ENCODE data around the gene HECW1. TPM values are rescaled to one million over a fixed set of nuclear protein-coding genes. Genes with fewer than 3 reads are reported as not detected.

HECW1 gene
- total and polyA plus RNA-seq, 10 of the 15 experiments (the other 5 are each of a cell fraction or from before 2014, with no cell fraction given): under 0.01 to 0.31 (median 0.04) TPM; not detected in 3

GRCh38 chr7:43303740-43304241 lies 191.3 kb downstream of the HECW1 start (continued):
- TF ChIP-seq JUNB (IDR thresholded peaks at IDR 0.05) (no peak), EGR1 (IDR thresholded peaks at IDR 0.05; ENCODE audit: borderline replicate concordance in 1 of 2, low read depth in 2 of 2, low read length in 2 of 2) (peak in 1 of 2 experiments; percentile 49; a peak in 1 of 3 replicates), ASH2L (IDR thresholded peaks at IDR 0.05; ENCODE audit: borderline replicate concordance, low read depth) (no peak), PBX3 (IDR thresholded peaks at IDR 0.05; ENCODE audit: insufficient replicate concordance, low read depth, low read length) (no peak), RFX5 (IDR thresholded peaks at IDR 0.05; ENCODE audit: low read depth, low read length) (no peak), DPF2 (IDR thresholded peaks at IDR 0.05) (peak; percentile 75), ATF7 (IDR thresholded peaks at IDR 0.05; ENCODE audit: low read depth) (0 out of 2 replicates have a peak, but pooled peaks have one; percentile 47), SPI1 (IDR thresholded peaks at IDR 0.05; ENCODE audit: borderline replicate concordance, insufficient read depth, low read depth, low read length) (no peak), SMC3 (IDR thresholded peaks at IDR 0.05; ENCODE audit: borderline replicate concordance, low read length) (no peak), TCF7 (IDR thresholded peaks at IDR 0.05; ENCODE audit: borderline replicate concordance) (no peak), ZZZ3 (IDR thresholded peaks at IDR 0.05; ENCODE audit: control insufficient read depth, insufficient read length, low read depth) (no peak), GATAD2B (conservative IDR thresholded peaks at IDR 0.05; ENCODE audit: low read depth) (no peak; the same call in 1 of the 2 replicates), EP300 (IDR thresholded peaks at IDR 0.05; ENCODE audit: borderline replicate concordance in 1 of 2, control insufficient read depth in 1 of 2, low read depth in 2 of 2, low read length in 2 of 2) (peak in 1 of 2 experiments; percentile 28; a peak in 2 of 4 replicates), IKZF1 (conservative IDR thresholded peaks at IDR 0.05) (peak; percentile 84), RCOR1 (conservative IDR thresholded peaks at IDR 0.05; ENCODE audit: low read depth, low read length) (no peak), STAT3 (IDR thresholded peaks at IDR 0.05; ENCODE audit: low read depth, low read length) (no peak)
- TF ChIP-seq, protein P1, sequence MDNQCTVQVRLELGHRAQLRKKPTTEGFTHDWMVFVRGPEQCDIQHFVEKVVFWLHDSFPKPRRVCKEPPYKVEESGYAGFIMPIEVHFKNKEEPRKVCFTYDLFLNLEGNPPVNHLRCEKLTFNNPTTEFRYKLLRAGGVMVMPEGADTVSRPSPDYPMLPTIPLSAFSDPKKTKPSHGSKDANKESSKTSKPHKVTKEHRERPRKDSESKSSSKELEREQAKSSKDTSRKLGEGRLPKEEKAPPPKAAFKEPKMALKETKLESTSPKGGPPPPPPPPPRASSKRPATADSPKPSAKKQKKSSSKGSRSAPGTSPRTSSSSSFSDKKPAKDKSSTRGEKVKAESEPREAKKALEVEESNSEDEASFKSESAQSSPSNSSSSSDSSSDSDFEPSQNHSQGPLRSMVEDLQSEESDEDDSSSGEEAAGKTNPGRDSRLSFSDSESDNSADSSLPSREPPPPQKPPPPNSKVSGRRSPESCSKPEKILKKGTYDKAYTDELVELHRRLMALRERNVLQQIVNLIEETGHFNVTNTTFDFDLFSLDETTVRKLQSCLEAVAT (IDR thresholded peaks at IDR 0.05): 0 out of 2 replicates have a peak, but pooled peaks have one; percentile 22
- TF ChIP-seq, protein P2, sequence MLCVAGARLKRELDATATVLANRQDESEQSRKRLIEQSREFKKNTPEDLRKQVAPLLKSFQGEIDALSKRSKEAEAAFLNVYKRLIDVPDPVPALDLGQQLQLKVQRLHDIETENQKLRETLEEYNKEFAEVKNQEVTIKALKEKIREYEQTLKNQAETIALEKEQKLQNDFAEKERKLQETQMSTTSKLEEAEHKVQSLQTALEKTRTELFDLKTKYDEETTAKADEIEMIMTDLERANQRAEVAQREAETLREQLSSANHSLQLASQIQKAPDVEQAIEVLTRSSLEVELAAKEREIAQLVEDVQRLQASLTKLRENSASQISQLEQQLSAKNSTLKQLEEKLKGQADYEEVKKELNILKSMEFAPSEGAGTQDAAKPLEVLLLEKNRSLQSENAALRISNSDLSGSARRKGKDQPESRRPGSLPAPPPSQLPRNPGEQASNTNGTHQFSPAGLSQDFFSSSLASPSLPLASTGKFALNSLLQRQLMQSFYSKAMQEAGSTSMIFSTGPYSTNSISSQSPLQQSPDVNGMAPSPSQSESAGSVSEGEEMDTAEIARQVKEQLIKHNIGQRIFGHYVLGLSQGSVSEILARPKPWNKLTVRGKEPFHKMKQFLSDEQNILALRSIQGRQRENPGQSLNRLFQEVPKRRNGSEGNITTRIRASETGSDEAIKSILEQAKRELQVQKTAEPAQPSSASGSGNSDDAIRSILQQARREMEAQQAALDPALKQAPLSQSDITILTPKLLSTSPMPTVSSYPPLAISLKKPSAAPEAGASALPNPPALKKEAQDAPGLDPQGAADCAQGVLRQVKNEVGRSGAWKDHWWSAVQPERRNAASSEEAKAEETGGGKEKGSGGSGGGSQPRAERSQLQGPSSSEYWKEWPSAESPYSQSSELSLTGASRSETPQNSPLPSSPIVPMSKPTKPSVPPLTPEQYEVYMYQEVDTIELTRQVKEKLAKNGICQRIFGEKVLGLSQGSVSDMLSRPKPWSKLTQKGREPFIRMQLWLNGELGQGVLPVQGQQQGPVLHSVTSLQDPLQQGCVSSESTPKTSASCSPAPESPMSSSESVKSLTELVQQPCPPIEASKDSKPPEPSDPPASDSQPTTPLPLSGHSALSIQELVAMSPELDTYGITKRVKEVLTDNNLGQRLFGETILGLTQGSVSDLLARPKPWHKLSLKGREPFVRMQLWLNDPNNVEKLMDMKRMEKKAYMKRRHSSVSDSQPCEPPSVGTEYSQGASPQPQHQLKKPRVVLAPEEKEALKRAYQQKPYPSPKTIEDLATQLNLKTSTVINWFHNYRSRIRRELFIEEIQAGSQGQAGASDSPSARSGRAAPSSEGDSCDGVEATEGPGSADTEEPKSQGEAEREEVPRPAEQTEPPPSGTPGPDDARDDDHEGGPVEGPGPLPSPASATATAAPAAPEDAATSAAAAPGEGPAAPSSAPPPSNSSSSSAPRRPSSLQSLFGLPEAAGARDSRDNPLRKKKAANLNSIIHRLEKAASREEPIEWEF (IDR thresholded peaks at IDR 0.05; ENCODE audit: insufficient replicate concordance, low read depth, low read length): peak; percentile 25

Data from GM12878 (cell line).